Activated CD4-positive, CD25-positive, alpha-beta regulatory T cell treated with anti-CD3 and anti-CD28 coated beads, Interleukin-2, amount 50 U/mL, for 16 hours (primary cell): ENCODE data around the gene BTBD2.

ENCODE experiments used
- DNase-seq: peaks from one replicate; pipeline ENCODE4 v3.0.0-alpha.2; 2020; ENCODE audit warnings: low read depth, low spot score

Gene BTBD2

GRCh38 chr19:1961000-1961883 is 54.3 kb downstream of the BTBD2 start:
- DNase-seq, result no peak

- no peak for DNase-seq
Observed at GRCh38 chr19:1959928-1960589, 55.5 kb downstream of the BTBD2 start.

- DNase-seq, result no peak
Observed at GRCh38 chr19:1957562-1958248, 57.8 kb downstream of the BTBD2 start.

- DNase-seq, result no peak
Observed at GRCh38 chr19:1956868-1957492, 58.5 kb downstream of the BTBD2 start.

GRCh38 chr19:1956122-1956494 is 59.4 kb downstream of the BTBD2 start:
- DNase-seq, result no peak

GRCh38 chr19:1955171-1956121 is 60.1 kb downstream of the BTBD2 start:
- no peak for DNase-seq

- DNase-seq, result no peak
Observed at GRCh38 chr19:1954532-1954933, 61.0 kb downstream of the BTBD2 start.

GRCh38 chr19:1953441-1954094 is 61.9 kb downstream of the BTBD2 start:
- DNase-seq, result no peak

- DNase-seq, result no peak
Observed at GRCh38 chr19:1953037-1953436, 62.5 kb downstream of the BTBD2 start.

GRCh38 chr19:1952635-1953034 is 62.9 kb downstream of the BTBD2 start:
- no peak for DNase-seq

- no peak for DNase-seq
Observed at GRCh38 chr19:1950640-1951039, 64.9 kb downstream of the BTBD2 start.

- no peak for DNase-seq
Observed at GRCh38 chr19:1949304-1950101, 66.0 kb downstream of the BTBD2 start.

GRCh38 chr19:1947651-1948209 is 67.8 kb downstream of the BTBD2 start:
- no peak for DNase-seq

- DNase-seq, result no peak
Observed at GRCh38 chr19:1945899-1946298, 69.6 kb downstream of the BTBD2 start.

- no peak for DNase-seq
Observed at GRCh38 chr19:1944916-1945561, 70.5 kb downstream of the BTBD2 start.

- DNase-seq, result no peak
Observed at GRCh38 chr19:1944088-1944915, 71.2 kb downstream of the BTBD2 start.

GRCh38 chr19:1943661-1944087 is 71.8 kb downstream of the BTBD2 start:
- DNase-seq, result no peak
